DND-41 (cell line): ENCODE data around the gene PEMT.
A peak's percentile ranks its signal among the peaks of the same experiment; 100 is the strongest.
"Not testable (repeated sequence)": the region's sequence is repeated elsewhere in the genome, so short reads cannot be mapped to it uniquely, and the experiment has no call there.

ENCODE experiments used
- ATAC-seq: fragments of 200-7000 bp; cut with Tn5 transposase; 3 replicates; pipeline ENCODE4 v1.9.1; 2021; ENCODE audit warnings: low read depth; ENCODE audit not compliant: insufficient read depth
- DNase-seq: peaks from one replicate; pipeline ENCODE4 v3.0.0-alpha.2; 2020
- H2AFZ ChIP-seq: 2 replicates; pipeline ENCODE4 v1.6.0; 2012; ENCODE audit warnings: low read depth, low read length
- H3K27ac ChIP-seq: 2 replicates; pipeline ENCODE4 v1.5.1; 2012; ENCODE audit warnings: low read length, inconsistent platforms
- H3K27me3 ChIP-seq: fragments of 200-600 bp; sonication (generic); 2 replicates; pipeline ENCODE4 v1.6.0; 2012; ENCODE audit warnings: low read length, mild to moderate bottlenecking, inconsistent platforms; ENCODE audit not compliant: insufficient read depth, poor library complexity
- H3K36me3 ChIP-seq: 2 replicates; pipeline ENCODE4 v1.5.1; 2012; ENCODE audit warnings: low read length, inconsistent platforms; ENCODE audit not compliant: insufficient read depth
- H3K4me1 ChIP-seq: 2 replicates; pipeline ENCODE4 v1.5.1; 2012; ENCODE audit warnings: mild to moderate bottlenecking, low read length; ENCODE audit not compliant: insufficient read depth
- H3K4me2 ChIP-seq: 2 replicates; pipeline ENCODE4 v1.6.0; 2012; ENCODE audit warnings: mild to moderate bottlenecking, moderate library complexity, low read length, inconsistent platforms; ENCODE audit not compliant: insufficient read depth
- H3K4me3 ChIP-seq, 2 experiments: fragments of 200-600 bp in 1 of 2; shearing (Covaris generic) in 1 of 2; 2 replicates each; pipeline ENCODE4 v1.5.1; 2012 to 2016; ENCODE audit warnings: inconsistent platforms in 2 of 2, low read length in 2 of 2, mild to moderate bottlenecking in 2 of 2, low read depth in 1 of 2, moderate library complexity in 1 of 2
- H3K79me2 ChIP-seq: 2 replicates; pipeline ENCODE4 v1.6.0; 2012; ENCODE audit warnings: low read length, inconsistent platforms; ENCODE audit not compliant: insufficient read depth
- H3K9ac ChIP-seq: 2 replicates; pipeline ENCODE4 v1.6.0; 2012; ENCODE audit warnings: low read depth, mild to moderate bottlenecking, inconsistent platforms, low read length, moderate library complexity
- H3K9me3 ChIP-seq: 2 replicates; pipeline ENCODE4 v1.5.1; 2012; ENCODE audit warnings: low read length, moderate library complexity, mild to moderate bottlenecking, inconsistent platforms; ENCODE audit not compliant: insufficient read depth, severe bottlenecking
- H4K20me1 ChIP-seq: 2 replicates; pipeline ENCODE4 v1.6.0; 2012; ENCODE audit warnings: low read length; ENCODE audit not compliant: insufficient read depth
- CTCF ChIP-seq: IDR thresholded peaks from 2 replicates; pipeline ENCODE4 v1.5.1; 2012; ENCODE audit warnings: borderline replicate concordance, low read length, moderate library complexity, mild to moderate bottlenecking; ENCODE audit not compliant: poor library complexity, severe bottlenecking; ENCODE audit errors: extremely low read depth
- EZH2 ChIP-seq: IDR thresholded peaks from 3 replicates; pipeline ENCODE4 v1.6.1; 2012; ENCODE audit warnings: borderline replicate concordance, low read depth, mild to moderate bottlenecking, moderate library complexity, low read length, inconsistent platforms; ENCODE audit not compliant: severe bottlenecking

PEMT gene

GRCh38 chr17:17591355-17592298 lies at the start of gene PEMT:
Gene PEMT, minus strand, starts transcription at chr17:17591708. Its CDS starts 82 bp downstream, at chr17:17591626.
- Histone ChIP-seq H3K27ac (peak within 1 kb of the TSS; percentile 71), H3K4me3 (peak within 1 kb of the TSS; percentile 80 to 88), H3K4me1 (peaks cover 32% of the 10 kb centered on the region), H3K9ac (peak within 1 kb of the TSS; percentile 76), H2AFZ (peak within 1 kb of the TSS; percentile 84), H3K79me2 (peaks cover 43% of the 10 kb centered on the region), H3K4me2 (peak within 1 kb of the TSS; percentile 95), H3K27me3 (no peaks in the 10 kb centered on the region), H3K36me3 (no peaks in the 10 kb centered on the region), H4K20me1 (no peaks in the 10 kb centered on the region), H3K9me3 (no peaks in the 10 kb centered on the region)
- DNase-seq (peak; percentile 96), ATAC-seq (peak; percentile 96)
- no peak for TF ChIP-seq CTCF

- not testable (repeated sequence) for H3K4me1 ChIP-seq, H3K27me3 ChIP-seq, H3K4me3 ChIP-seq, ATAC-seq, H2AFZ ChIP-seq, H3K4me2 ChIP-seq, H3K79me2 ChIP-seq, H3K27ac ChIP-seq, DNase-seq, H3K36me3 ChIP-seq, H3K9me3 ChIP-seq, H3K9ac ChIP-seq, H4K20me1 ChIP-seq
These were observed 48.3 kb upstream of the PEMT start for GRCh38 chr17:17639661-17640270.

- Histone ChIP-seq H3K9me3 (no peaks in the 10 kb centered on the region), H3K27me3 (no peaks in the 10 kb centered on the region), H3K4me3 (no peak overlapping the region), H3K27ac (no peak overlapping the region), H2AFZ (no peak overlapping the region), H3K36me3 (no peaks in the 10 kb centered on the region), H3K4me1 (no peaks in the 10 kb centered on the region), H3K4me2 (no peak overlapping the region), H3K79me2 (no peaks in the 10 kb centered on the region), H4K20me1 (no peaks in the 10 kb centered on the region), H3K9ac (no peak overlapping the region)
- no peak for DNase-seq
- no peak for ATAC-seq
- no peak for TF ChIP-seq EZH2
- TF ChIP-seq CTCF: no peak
These were observed 47.0 kb upstream of the PEMT start for GRCh38 chr17:17638467-17638866.

GRCh38 chr17:17636272-17636885 lies 44.9 kb upstream of the PEMT start:
- TF ChIP-seq EZH2 (no peak), CTCF (no peak)
- no peak overlapping the region for H3K27ac ChIP-seq
- no peaks in the 10 kb centered on the region for H4K20me1 ChIP-seq
- no peaks in the 10 kb centered on the region for H3K27me3 ChIP-seq
- ATAC-seq (no peak), DNase-seq (no peak)
- H3K4me2 ChIP-seq: no peak overlapping the region
- no peaks in the 10 kb centered on the region for H3K4me1 ChIP-seq
- no peak overlapping the region for H3K4me3 ChIP-seq
- H3K9ac ChIP-seq: no peak overlapping the region
- H2AFZ ChIP-seq: no peak overlapping the region
- H3K79me2 ChIP-seq: no peaks in the 10 kb centered on the region
- H3K36me3 ChIP-seq: no peaks in the 10 kb centered on the region
- no peaks in the 10 kb centered on the region for H3K9me3 ChIP-seq

GRCh38 chr17:17635537-17636271 lies 44.2 kb upstream of the PEMT start:
- H3K9ac ChIP-seq, ATAC-seq, H3K36me3 ChIP-seq, H3K4me1 ChIP-seq, H2AFZ ChIP-seq, H4K20me1 ChIP-seq, H3K27ac ChIP-seq, DNase-seq, H3K9me3 ChIP-seq, H3K79me2 ChIP-seq, H3K4me3 ChIP-seq, H3K27me3 ChIP-seq, H3K4me2 ChIP-seq: not testable (repeated sequence)
